CD4-positive, CD25-positive, alpha-beta regulatory T cell (primary cell): ENCODE measurements around the gene RNU6-9. TPM values are rescaled to one million over a fixed set of nuclear protein-coding genes. Genes with fewer than 3 reads are reported as not detected.
"Not testable (repeated sequence)": the region's sequence is repeated elsewhere in the genome, so short reads cannot be mapped to it uniquely, and the experiment has no call there.

Source experiments
- ATAC-seq, 2 donors: fragments of 150-1000 bp; cut with Tn5 transposase; one replicate each; pipeline ENCODE4 v1.10.0; 2021; ENCODE audit warnings: low read depth in 2 of 2, moderate number of reproducible peaks in 2 of 2, moderate library complexity in 1 of 2
- DNase-seq, 3 donors: peaks; one replicate each; pipeline versions ENCODE4 v3.0.0 to v3.0.0-alpha.2; 2012 to 2022; ENCODE audit warnings: mixed read lengths in 1 of 3
- H3K27ac ChIP-seq: one replicate; pipeline ENCODE4 v1.7.0; 2013; ENCODE audit warnings: mild to moderate bottlenecking, low read length; ENCODE audit not compliant: insufficient read depth, poor library complexity, severe bottlenecking
- H3K27me3 ChIP-seq: one replicate; pipeline ENCODE4 v1.7.0; 2013; ENCODE audit warnings: low read length; ENCODE audit not compliant: control insufficient read depth, insufficient read depth
- H3K36me3 ChIP-seq: one replicate; pipeline ENCODE4 v1.7.0; 2013; ENCODE audit warnings: mild to moderate bottlenecking, low read length, moderate library complexity; ENCODE audit not compliant: control insufficient read depth, insufficient read depth
- H3K4me1 ChIP-seq: 2 replicates; pipeline ENCODE4 v1.7.0; 2013; ENCODE audit warnings: mild to moderate bottlenecking, low read length; ENCODE audit not compliant: insufficient read depth, control insufficient read depth, poor library complexity, severe bottlenecking
- H3K4me3 ChIP-seq: one replicate; pipeline ENCODE4 v1.7.0; 2013; ENCODE audit warnings: low read depth, mild to moderate bottlenecking, low read length, moderate library complexity
- H3K9me3 ChIP-seq, 2 experiments: 1 replicate in 1 of 2; 2 replicates in 1 of 2; pipeline ENCODE4 v1.7.0; 2013; ENCODE audit warnings: low read length in 2 of 2, mild to moderate bottlenecking in 1 of 2, moderate library complexity in 1 of 2; ENCODE audit not compliant: control insufficient read depth in 2 of 2
- H3K27ac Mint-ChIP-seq, 3 donors: one replicate each; pipeline ENCODE4 v1.8.0; 2020 to 2022; ENCODE audit warnings: mild to moderate bottlenecking in 3 of 3, mixed read lengths in 3 of 3, moderate library complexity in 2 of 3
- H3K27me3 Mint-ChIP-seq: one replicate; pipeline ENCODE4 v1.8.0; 2022; ENCODE audit warnings: mild to moderate bottlenecking, mixed read lengths
- H3K36me3 Mint-ChIP-seq: one replicate; pipeline ENCODE4 v1.8.0; 2020; ENCODE audit warnings: mixed read lengths
- H3K4me1 Mint-ChIP-seq, 4 donors: one replicate each; pipeline ENCODE4 v1.8.0; 2020 to 2022; ENCODE audit warnings: mixed read lengths in 4 of 4, mild to moderate bottlenecking in 1 of 4
- H3K4me3 Mint-ChIP-seq, 4 donors: one replicate each; pipeline ENCODE4 v1.8.0; 2020 to 2022; ENCODE audit warnings: mild to moderate bottlenecking in 4 of 4, mixed read lengths in 4 of 4, moderate library complexity in 3 of 4
- H3K9me3 Mint-ChIP-seq, 7 donors: one replicate each; pipeline ENCODE4 v1.8.0; 2020 to 2022; ENCODE audit warnings: mixed read lengths in 7 of 7, mild to moderate bottlenecking in 3 of 7, moderate library complexity in 2 of 7
- polyA plus RNA-seq, 4 donors: library from polyadenylated mRNA; unstranded; fragments of 300-500 nt; fragmentation: Illumina TruSeq; gene quantifications; one replicate each; pipeline ENCODE4 v1.2.3, GENCODE V29; 2021
- total RNA-seq: library from RNA; stranded (reverse); gene quantifications from one replicate; pipeline ENCODE4 v1.2.3, GENCODE V29; 2022

RNU6-9 gene
- total and polyA plus RNA-seq, 5 donors from 2014 or later: not detected

GRCh38 chr19:891421-892200, 1.7 kb upstream of the RNU6-9 start:
- not testable (repeated sequence) for H3K36me3 Mint-ChIP-seq, H3K27me3 Mint-ChIP-seq, H3K27me3 ChIP-seq, H3K9me3 Mint-ChIP-seq, DNase-seq, H3K9me3 ChIP-seq, ATAC-seq
- peaks cover 19% of the 10 kb centered on the region for H3K4me1 ChIP-seq
- peak overlapping the region; percentile 76 to 93 (median 84) for H3K4me3 Mint-ChIP-seq
- H3K27ac Mint-ChIP-seq: peak overlapping the region in 2 of 3 donors; percentile 66 to 73
- peak overlapping the region; percentile 88 for H3K27ac ChIP-seq
- peak overlapping the region; percentile 48 for H3K4me3 ChIP-seq
- H3K4me1 Mint-ChIP-seq: peaks cover 4 to 58% (median 14%) of the 10 kb centered on the region in 4 donors
- peaks cover 28% of the 10 kb centered on the region for H3K36me3 ChIP-seq

- peak overlapping the region; percentile 62 to 97 (median 66) for H3K27ac Mint-ChIP-seq
- no peak for ATAC-seq
- H3K27me3 Mint-ChIP-seq: peaks cover 5% of the 10 kb centered on the region
- H3K27ac ChIP-seq: peak overlapping the region; percentile 88
- peaks cover 7% of the 10 kb centered on the region for H3K36me3 Mint-ChIP-seq
- peaks cover 4 to 60% (median 14%) of the 10 kb centered on the region in 4 donors for H3K4me1 Mint-ChIP-seq
- peak overlapping the region; percentile 48 for H3K4me3 ChIP-seq
- no peak for DNase-seq
- H3K36me3 ChIP-seq: peaks cover 30% of the 10 kb centered on the region
- H3K4me3 Mint-ChIP-seq: peak overlapping the region; percentile 74 to 93 (median 84)
- no peaks in the 10 kb centered on the region for H3K9me3 Mint-ChIP-seq
- H3K27me3 ChIP-seq: no peaks in the 10 kb centered on the region
- no peaks in the 10 kb centered on the region for H3K9me3 ChIP-seq
- H3K4me1 ChIP-seq: peaks cover 19% of the 10 kb centered on the region
Measured at GRCh38 chr19:892243-892893, 916 bp upstream of the RNU6-9 start.

- H3K4me3 ChIP-seq: no peak overlapping the region
- H3K36me3 ChIP-seq: peaks cover 27% of the 10 kb centered on the region
- Mint-ChIP-seq H3K9me3 (peaks cover 0 to 2% (median 0%) of the 10 kb centered on the region in 7 donors), H3K27me3 (peaks cover 5% of the 10 kb centered on the region), H3K4me1 (peaks cover 4 to 41% (median 10%) of the 10 kb centered on the region in 4 donors), H3K36me3 (peaks cover 7% of the 10 kb centered on the region), H3K27ac (peak overlapping the region; percentile 42 to 86 (median 82)), H3K4me3 (peak overlapping the region in 2 of 4 donors; percentile 63 to 75)
- DNase-seq (no peak), ATAC-seq (no peak)
- H3K4me1 ChIP-seq: peaks cover 28% of the 10 kb centered on the region
- no peak overlapping the region for H3K27ac ChIP-seq
- no peaks in the 10 kb centered on the region for H3K9me3 ChIP-seq
- H3K27me3 ChIP-seq: no peaks in the 10 kb centered on the region
Measured at GRCh38 chr19:896434-896833, 3.1 kb downstream of the RNU6-9 start.

- H3K27ac Mint-ChIP-seq: peak overlapping the region in 2 of 3 donors; percentile 52 to 86
- DNase-seq: no peak
Measured at GRCh38 chr19:896999-897398, 3.7 kb downstream of the RNU6-9 start.

GRCh38 chr19:897442-898039, 4.3 kb downstream of the RNU6-9 start:
- DNase-seq (no peak), ATAC-seq (no peak)
- no peaks in the 10 kb centered on the region for H3K9me3 ChIP-seq
- peaks cover 21% of the 10 kb centered on the region for H3K4me1 ChIP-seq
- H3K27ac ChIP-seq: no peak overlapping the region
- Mint-ChIP-seq H3K27ac (peak overlapping the region in 1 of 3 donors; percentile 52), H3K27me3 (peaks cover 5% of the 10 kb centered on the region), H3K9me3 (peaks cover 0 to 2% (median 0%) of the 10 kb centered on the region in 7 donors), H3K4me1 (peaks cover 4 to 47% (median 11%) of the 10 kb centered on the region in 4 donors), H3K36me3 (peaks cover 7% of the 10 kb centered on the region), H3K4me3 (no peak overlapping the region)
- H3K4me3 ChIP-seq: no peak overlapping the region
- H3K27me3 ChIP-seq: no peaks in the 10 kb centered on the region
- peaks cover 36% of the 10 kb centered on the region for H3K36me3 ChIP-seq

More at GRCh38 chr19:896999-897398, 3.7 kb downstream of the RNU6-9 start:
- H3K27me3 ChIP-seq: no peaks in the 10 kb centered on the region
- peaks cover 26% of the 10 kb centered on the region for H3K4me1 ChIP-seq
- Mint-ChIP-seq H3K27me3 (peaks cover 5% of the 10 kb centered on the region), H3K9me3 (peaks cover 0 to 2% (median 0%) of the 10 kb centered on the region in 7 donors), H3K4me3 (peak overlapping the region in 1 of 4 donors; percentile 75), H3K36me3 (peaks cover 7% of the 10 kb centered on the region), H3K4me1 (peaks cover 4 to 42% (median 10%) of the 10 kb centered on the region in 4 donors)
- no peak overlapping the region for H3K27ac ChIP-seq
- ATAC-seq: no peak
- peaks cover 31% of the 10 kb centered on the region for H3K36me3 ChIP-seq
- H3K9me3 ChIP-seq: no peaks in the 10 kb centered on the region
- no peak overlapping the region for H3K4me3 ChIP-seq

- H3K4me1 Mint-ChIP-seq: peaks cover 0 to 46% (median 5%) of the 10 kb centered on the region in 4 donors
- peaks cover 26% of the 10 kb centered on the region for H3K4me1 ChIP-seq
- H3K27ac Mint-ChIP-seq: no peak overlapping the region
- peaks cover 0 to 2% (median 0%) of the 10 kb centered on the region in 7 donors for H3K9me3 Mint-ChIP-seq
- H3K36me3 ChIP-seq: peaks cover 39% of the 10 kb centered on the region
- no peaks in the 10 kb centered on the region for H3K27me3 ChIP-seq
- no peaks in the 10 kb centered on the region for H3K27me3 Mint-ChIP-seq
- H3K36me3 Mint-ChIP-seq: peaks cover 7% of the 10 kb centered on the region
- H3K27ac ChIP-seq: no peak overlapping the region
- DNase-seq (peak in 1 of 3 donors; percentile 28), ATAC-seq (peak in 1 of 2 donors; percentile 28)
- H3K4me3 ChIP-seq: no peak overlapping the region
- H3K9me3 ChIP-seq: no peaks in the 10 kb centered on the region
- no peak overlapping the region for H3K4me3 Mint-ChIP-seq
Measured at GRCh38 chr19:898663-899062, 5.4 kb downstream of the RNU6-9 start.

- H3K4me3 ChIP-seq: no peak overlapping the region
- no peaks in the 10 kb centered on the region for H3K27me3 ChIP-seq
- Mint-ChIP-seq H3K9me3 (peaks cover 0 to 2% (median 0%) of the 10 kb centered on the region in 7 donors), H3K4me1 (peaks cover 0 to 44% (median 7%) of the 10 kb centered on the region in 4 donors), H3K36me3 (peaks cover 7% of the 10 kb centered on the region), H3K27ac (no peak overlapping the region), H3K27me3 (no peaks in the 10 kb centered on the region), H3K4me3 (no peak overlapping the region)
- peaks cover 33% of the 10 kb centered on the region for H3K4me1 ChIP-seq
- ATAC-seq: no peak
- H3K36me3 ChIP-seq: peaks cover 42% of the 10 kb centered on the region
- no peak for DNase-seq
- no peaks in the 10 kb centered on the region for H3K9me3 ChIP-seq
- H3K27ac ChIP-seq: peak overlapping the region; percentile 14
Measured at GRCh38 chr19:899336-900042, 6.2 kb downstream of the RNU6-9 start.
